MV-4-11 (cell line): ENCODE measurements around the gene OSBPL7.

ENCODE experiments used
- DNase-seq: peaks from one replicate; lab custom pipeline; 2025; lab: John Stamatoyannopoulos, UW

The OSBPL7 gene

GRCh38 chr17:47823519-47823918, 1.9 kb upstream of the OSBPL7 start:
- no peak for DNase-seq

DNA sequence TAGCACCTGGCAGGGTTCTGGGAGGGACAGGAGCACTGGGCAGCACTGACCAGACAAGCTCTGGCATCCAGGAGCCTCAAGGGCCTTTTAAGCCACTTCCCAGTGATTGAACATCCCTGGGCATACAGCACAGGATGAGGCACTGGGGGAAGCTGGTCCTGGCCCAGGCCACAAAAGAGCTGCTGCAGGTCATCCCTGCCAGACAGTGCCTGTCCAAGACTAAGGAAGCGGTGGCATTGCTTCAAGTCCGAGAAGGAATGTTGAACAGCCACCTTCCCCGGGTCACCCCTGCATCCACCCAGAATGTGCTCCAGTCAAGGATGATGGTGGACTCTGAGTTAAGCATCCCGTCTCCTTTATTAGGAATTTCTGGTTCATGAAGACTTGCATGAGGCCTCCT, 1.2 kb upstream of the OSBPL7 start:
- no peak for DNase-seq

DNA sequence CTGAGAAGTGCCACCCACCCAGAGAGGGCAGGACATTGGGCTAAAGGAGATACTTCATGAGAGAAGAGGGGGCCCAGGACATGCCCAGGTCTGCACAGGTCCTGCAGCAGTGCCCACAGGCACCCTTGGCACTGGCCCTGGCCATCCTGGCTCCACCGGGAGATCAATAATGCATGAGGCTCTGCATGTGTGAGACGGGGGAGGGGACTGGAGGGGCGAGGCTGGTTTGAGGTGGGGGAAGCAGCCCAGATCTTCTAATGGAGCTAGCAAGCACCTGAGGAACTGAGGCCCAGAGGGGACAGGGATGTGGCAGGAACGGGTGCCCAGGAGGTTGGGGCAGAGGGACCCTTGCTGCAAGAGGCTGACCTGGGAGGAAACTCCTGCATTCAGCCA, 567 bp downstream of the OSBPL7 start:
- DNase-seq: no peak

GRCh38 chr17:47820033-47820789, 1.4 kb downstream of the OSBPL7 start:
- no peak for DNase-seq

DNA sequence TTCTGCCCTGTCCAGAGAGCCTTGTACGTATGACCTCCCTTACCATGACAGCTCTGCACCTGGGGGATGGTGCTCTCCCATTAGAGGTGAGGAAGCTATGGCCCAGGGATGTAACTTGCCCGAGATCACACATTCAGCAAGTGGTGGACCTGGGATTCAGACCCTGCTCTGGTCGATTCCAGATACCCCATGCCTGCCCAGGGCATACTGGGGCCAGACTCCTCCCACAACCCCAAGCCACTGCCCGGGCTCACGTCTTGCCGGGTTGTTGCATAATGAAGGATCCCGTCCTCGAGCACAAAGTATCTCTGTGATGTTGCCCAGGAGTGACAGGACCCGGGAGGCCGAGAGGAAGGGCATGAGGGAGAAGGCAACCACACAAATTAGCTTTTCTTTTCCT, 2.1 kb downstream of the OSBPL7 start:
- no peak for DNase-seq

DNA sequence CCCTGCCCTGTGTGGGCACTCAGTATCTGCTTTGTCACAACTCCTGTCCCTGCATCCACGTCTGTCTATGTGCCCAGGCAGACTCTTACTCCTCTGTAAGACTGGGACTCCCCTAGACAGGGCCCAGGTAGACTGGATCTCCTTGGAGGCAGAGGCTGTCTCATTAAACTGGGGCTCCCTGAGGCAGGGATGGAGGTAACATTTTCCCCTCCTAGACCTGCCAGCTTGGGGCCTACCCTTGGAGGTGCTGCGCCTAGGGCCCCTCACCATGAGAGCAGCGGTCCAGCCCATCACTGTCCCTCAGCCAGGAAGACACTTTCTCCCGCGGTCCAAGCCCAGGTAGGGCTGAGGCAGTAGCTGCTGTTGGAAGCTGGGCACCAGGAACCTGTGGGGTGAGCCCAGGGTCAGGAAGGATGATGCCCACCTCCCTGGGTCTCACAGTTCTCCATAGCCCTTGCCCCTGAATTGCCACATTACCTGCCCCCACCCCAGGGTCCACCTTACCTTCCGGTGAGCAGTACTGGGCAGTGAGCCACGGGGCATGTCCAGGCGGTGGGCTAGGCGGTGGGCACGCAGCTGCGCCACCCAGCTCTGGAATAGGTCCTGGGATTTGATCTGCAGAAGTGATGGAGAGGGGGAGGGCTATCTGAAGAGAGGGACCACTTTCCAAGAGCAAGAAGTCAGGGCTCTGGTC, 3.4 kb downstream of the OSBPL7 start:
- no peak for DNase-seq

- DNase-seq: no peak
Observed at GRCh38 chr17:47816947-47817346, 4.6 kb downstream of the OSBPL7 start.

- DNase-seq: no peak
Observed at GRCh38 chr17:47816111-47816735, 5.4 kb downstream of the OSBPL7 start.

GRCh38 chr17:47815106-47815918, 6.3 kb downstream of the OSBPL7 start:
- no peak for DNase-seq

DNA sequence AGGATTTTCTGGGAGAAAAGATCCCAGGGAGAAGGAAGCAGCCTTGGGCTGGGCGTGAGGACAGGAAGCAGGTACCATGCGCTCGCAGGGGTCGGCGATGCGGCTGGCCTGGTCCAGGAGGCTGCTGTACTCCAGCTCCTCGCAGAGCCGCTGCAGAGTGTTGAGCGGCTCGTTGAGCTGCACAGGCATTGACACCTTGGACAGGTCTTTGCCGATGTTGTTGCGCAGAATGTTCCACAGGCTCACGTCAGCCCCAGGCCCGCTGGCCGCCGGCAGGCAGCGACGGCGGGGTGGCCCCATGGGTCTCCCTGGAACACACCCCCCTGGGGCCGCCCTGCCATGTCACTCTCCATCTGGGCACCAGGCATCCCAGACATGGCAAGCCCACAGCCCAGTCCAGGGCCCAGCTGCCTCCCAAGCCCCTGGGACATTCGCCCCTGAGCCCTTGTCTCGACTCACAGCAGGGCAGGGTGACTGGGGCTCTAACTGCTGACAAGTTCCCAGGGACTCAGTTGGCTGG, 8.0 kb downstream of the OSBPL7 start:
- DNase-seq: no peak

DNA sequence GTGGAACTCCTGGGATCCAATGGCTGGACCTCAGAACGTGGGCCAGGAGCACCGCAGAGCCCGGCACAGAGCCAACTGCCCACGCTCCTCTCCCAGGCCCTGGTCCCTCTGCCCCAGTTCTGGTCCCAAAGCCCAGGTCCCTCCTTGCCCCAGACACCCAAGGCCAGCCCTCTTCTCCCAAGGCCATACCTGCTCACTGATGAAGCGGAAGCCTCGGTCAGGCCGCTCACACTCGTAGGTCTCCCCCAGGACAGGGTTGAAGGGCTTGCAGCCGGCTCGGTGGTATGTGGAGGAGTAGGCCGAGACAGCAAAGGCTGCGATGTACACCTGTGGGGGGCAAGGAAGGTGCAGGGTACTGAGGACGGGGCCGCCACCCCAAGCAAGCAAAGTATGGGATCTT, 8.5 kb downstream of the OSBPL7 start:
- no peak for DNase-seq

DNA sequence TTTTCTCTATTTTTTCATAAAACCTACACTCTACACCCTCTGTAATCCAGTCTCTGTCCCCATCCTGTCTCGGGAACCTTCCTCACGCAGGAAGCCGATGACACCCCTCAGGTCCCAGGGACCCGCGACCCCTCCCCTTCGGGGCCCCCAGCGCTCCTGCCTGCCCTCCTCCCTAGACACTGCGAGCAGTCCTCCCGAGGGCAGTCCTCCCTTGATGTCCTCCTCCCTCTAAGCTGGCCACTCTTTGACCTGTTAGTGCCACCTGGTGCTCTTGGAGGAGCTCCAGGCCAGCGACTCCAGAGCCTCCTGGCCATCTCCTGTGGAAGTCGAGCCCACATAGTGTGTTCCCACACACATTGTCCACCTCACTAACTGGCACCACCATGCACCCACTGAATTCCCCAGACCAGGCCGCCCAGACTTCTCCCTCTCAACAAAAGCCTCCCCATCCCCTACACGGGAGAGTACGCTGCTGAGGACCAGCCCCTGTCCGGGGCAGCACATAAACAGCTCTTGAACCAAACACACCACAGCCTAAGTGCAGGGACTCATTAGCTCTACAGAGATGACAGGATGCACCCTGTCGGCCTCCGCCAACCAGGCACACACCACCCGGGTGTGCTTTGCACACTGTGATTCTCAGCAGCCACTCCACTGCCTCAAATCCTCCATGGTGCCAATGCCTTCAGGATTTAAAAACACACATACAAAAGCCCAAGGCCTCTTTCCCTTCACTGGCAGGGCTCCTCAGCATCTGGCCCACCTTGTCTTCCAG, 9.3 kb downstream of the OSBPL7 start:
- DNase-seq: no peak

DNA sequence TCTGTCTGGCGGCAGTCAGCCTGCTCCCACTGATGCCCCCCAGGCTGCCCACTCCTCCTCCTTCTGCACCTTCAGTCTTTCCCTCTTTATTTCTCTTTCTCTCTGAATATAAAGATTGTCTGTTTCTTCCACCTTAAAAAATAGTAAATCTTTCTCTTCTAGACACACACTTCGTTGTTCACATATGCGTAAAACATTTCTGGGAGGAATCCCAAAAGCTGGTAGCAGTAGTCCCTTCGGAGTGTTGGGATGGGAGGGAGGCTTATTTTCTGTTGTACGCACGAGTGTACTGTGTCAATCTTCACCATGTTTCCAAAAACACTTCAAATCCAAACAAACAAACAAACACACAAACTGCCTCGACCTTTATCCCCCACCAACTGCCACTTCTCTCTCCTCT, 9.9 kb downstream of the OSBPL7 start:
- DNase-seq: no peak

- no peak for DNase-seq
Observed at GRCh38 chr17:47810901-47811635, 10.5 kb downstream of the OSBPL7 start.

DNA sequence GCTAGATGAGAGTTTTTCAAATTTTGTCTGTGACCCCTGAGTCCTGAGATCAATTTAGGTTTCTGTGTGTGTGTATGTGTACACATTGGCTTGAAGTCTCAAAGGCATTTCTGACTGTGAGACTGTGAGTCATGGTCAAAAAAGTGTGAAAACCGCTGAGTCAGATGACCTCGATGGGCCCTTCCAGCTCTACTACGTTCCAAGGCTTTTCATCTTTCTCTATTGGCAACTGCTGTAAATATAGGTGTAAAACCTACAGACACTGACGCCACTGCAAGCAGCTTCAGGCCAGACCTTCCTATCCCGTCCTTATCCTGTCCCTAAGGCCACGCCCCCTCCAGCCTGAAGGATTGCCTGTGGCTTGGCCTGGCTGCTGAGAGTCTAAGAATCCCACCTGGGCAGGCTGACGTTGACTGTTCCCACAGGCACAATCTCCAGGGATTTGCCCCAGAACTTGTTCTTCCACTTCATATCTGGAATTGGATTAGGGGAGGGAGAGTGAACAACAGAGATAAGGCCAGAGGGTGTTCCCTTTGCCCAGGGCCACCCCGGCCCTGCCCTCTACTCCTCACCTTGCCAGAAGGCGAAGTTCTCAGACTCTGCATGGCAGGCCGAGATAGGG, 11.3 kb downstream of the OSBPL7 start:
- no peak for DNase-seq

GRCh38 chr17:47808830-47809480, 12.6 kb downstream of the OSBPL7 start:
- DNase-seq: no peak

- DNase-seq: no peak
Observed at GRCh38 chr17:47808036-47808829, 13.4 kb downstream of the OSBPL7 start.

GRCh38 chr17:47807421-47807820, 14.2 kb downstream of the OSBPL7 start:
- DNase-seq: no peak

GRCh38 chr17:47806913-47807255, 14.7 kb downstream of the OSBPL7 start:
- no peak for DNase-seq
